ENCODE measurements around the gene RNF19B. TPM values are rescaled to one million over a fixed set of nuclear protein-coding genes. Genes with fewer than 3 reads are reported as not detected.

The RNF19B gene
- total and polyA plus RNA-seq, 2 donors: 11.6 to 12.7 TPM

GRCh38 chr1:32948390-32948722 is 16.3 kb downstream of the RNF19B start:
- 93% methylated on average over 1 of the region's 1 CpG for WGBS
- H3K4me1 ChIP-seq (ENCODE audit: control insufficient read depth in 2 of 2, insufficient read depth in 2 of 2, low read length in 2 of 2): no peaks in the 10 kb centered on the region
- H3K9me3 ChIP-seq (ENCODE audit: control insufficient read depth in 2 of 2, insufficient read depth in 1 of 2, low read length in 1 of 2): peaks cover 0 to 1% of the 10 kb centered on the region in 2 donors
- no peaks in the 10 kb centered on the region for H3K27me3 ChIP-seq (ENCODE audit: control insufficient read depth in 2 of 2, insufficient read depth in 1 of 2, low read length in 1 of 2)
- H3K4me3 ChIP-seq (ENCODE audit: low read length in 2 of 2): no peak overlapping the region
- no peak overlapping the region for H3K27ac ChIP-seq (ENCODE audit: low read depth in 1 of 2, low read length in 1 of 2)
- H3K36me3 ChIP-seq (ENCODE audit: control insufficient read depth in 2 of 2, insufficient read depth in 2 of 2, low read length in 1 of 2): peaks cover 7 to 28% of the 10 kb centered on the region in 2 donors
- DNase-seq (ENCODE audit: low read depth in 6 of 9, low spot score in 9 of 9): no peak

DNA sequence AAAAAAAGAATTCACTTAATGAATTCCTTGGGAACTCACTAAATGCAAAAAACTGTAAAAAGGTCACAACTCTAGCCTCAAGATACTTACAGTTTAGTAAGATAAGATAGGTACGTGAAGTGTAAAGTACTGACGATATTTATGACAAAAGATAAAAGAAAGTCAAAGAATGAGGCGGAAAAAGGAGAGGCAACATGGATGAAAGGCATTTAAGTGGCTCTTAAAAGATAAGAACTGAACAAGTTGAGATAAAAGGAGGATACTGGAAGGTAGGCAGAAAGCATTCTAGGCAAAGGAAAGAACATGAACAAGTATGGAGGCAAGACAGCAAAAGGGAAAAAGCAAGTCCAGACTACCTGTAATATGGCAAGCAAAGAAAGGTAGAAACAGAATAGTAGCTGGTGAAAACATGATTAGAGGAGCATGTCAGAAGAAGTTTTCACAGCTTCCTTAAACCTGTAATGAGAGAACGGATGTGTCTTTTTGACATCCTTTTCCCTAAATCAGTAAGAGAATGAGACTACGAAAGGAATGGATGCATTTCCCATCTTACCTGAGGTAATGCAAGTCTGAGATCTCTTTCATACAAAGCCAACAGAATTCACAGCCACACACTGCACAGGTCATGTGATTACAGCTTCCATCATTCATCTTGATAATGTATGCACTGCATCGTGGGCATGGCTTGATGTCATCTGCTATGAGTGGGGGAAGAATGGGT is 16.8 kb downstream of the RNF19B start:
- no peak overlapping the region for H3K27ac ChIP-seq (ENCODE audit: low read depth in 1 of 2, low read length in 1 of 2)
- WGBS: 94% methylated on average over 6 of the region's 6 CpGs
- H3K4me3 ChIP-seq (ENCODE audit: low read length in 2 of 2): no peak overlapping the region
- peaks cover 0 to 2% of the 10 kb centered on the region in 2 donors for H3K4me1 ChIP-seq (ENCODE audit: control insufficient read depth in 2 of 2, insufficient read depth in 2 of 2, low read length in 2 of 2)
- H3K9me3 ChIP-seq (ENCODE audit: control insufficient read depth in 2 of 2, insufficient read depth in 1 of 2, low read length in 1 of 2): peaks cover 0 to 4% of the 10 kb centered on the region in 2 donors
- H3K36me3 ChIP-seq (ENCODE audit: control insufficient read depth in 2 of 2, insufficient read depth in 2 of 2, low read length in 1 of 2): peaks cover 7 to 28% of the 10 kb centered on the region in 2 donors
- no peak for DNase-seq (ENCODE audit: low read depth in 6 of 9, low spot score in 9 of 9)
- no peaks in the 10 kb centered on the region for H3K27me3 ChIP-seq (ENCODE audit: control insufficient read depth in 2 of 2, insufficient read depth in 1 of 2, low read length in 1 of 2)

DNA sequence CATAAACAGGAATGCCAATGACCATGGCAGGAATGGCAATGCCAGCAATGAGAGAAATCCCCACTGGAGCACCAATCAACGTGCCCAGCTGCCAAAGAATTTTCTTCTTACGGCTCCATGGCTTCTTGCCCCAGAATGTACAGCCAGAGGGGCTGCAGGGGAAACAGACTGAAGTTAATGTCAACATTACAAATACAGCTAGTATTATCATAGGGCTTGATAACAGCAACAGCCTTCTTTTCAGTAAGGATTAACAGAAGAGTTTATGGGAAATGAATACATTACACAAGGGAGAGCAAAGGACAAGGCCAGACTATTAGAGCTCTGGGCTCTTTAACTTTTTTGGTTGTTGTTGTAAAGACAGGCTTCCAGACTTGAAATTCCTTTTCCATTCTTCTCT is 18.2 kb downstream of the RNF19B start:
- Histone ChIP-seq H3K27me3 (ENCODE audit: control insufficient read depth in 2 of 2, insufficient read depth in 1 of 2, low read length in 1 of 2) (no peaks in the 10 kb centered on the region), H3K27ac (ENCODE audit: low read depth in 1 of 2, low read length in 1 of 2) (no peak overlapping the region), H3K4me1 (ENCODE audit: control insufficient read depth in 2 of 2, insufficient read depth in 2 of 2, low read length in 2 of 2) (peaks cover 0 to 2% of the 10 kb centered on the region in 2 donors), H3K4me3 (ENCODE audit: low read length in 2 of 2) (no peak overlapping the region), H3K36me3 (ENCODE audit: control insufficient read depth in 2 of 2, insufficient read depth in 2 of 2, low read length in 1 of 2) (peaks cover 7 to 37% of the 10 kb centered on the region in 2 donors), H3K9me3 (ENCODE audit: control insufficient read depth in 2 of 2, insufficient read depth in 1 of 2, low read length in 1 of 2) (peaks cover 0 to 4% of the 10 kb centered on the region in 2 donors)
- WGBS: 94% methylated on average over 2 of the region's 2 CpGs
- DNase-seq (ENCODE audit: low read depth in 6 of 9, low spot score in 9 of 9): no peak

DNA sequence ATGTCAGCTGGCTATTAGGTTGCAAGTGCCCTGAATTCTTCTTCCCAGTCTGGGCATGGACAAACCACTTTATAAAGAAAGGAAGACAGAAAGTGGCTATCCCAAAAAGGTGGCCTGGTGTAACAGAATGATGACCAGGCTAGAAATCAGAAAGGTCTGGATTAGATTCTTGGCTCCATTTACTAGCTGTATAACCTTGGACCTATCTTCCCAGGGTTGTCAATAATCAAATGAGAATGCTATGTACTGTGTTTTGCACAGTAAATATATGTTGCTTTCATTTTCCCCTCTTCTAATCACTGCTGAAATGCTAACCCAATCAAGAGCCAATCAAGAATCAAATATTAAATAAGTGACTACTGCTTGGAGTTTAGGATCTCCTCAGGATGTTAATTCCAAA is 20.4 kb downstream of the RNF19B start:
- Histone ChIP-seq H3K27ac (ENCODE audit: low read depth in 1 of 2, low read length in 1 of 2) (no peak overlapping the region), H3K27me3 (ENCODE audit: control insufficient read depth in 2 of 2, insufficient read depth in 1 of 2, low read length in 1 of 2) (no peaks in the 10 kb centered on the region), H3K4me1 (ENCODE audit: control insufficient read depth in 2 of 2, insufficient read depth in 2 of 2, low read length in 2 of 2) (peaks cover 0 to 2% of the 10 kb centered on the region in 2 donors), H3K9me3 (ENCODE audit: control insufficient read depth in 2 of 2, insufficient read depth in 1 of 2, low read length in 1 of 2) (peaks cover 0 to 4% of the 10 kb centered on the region in 2 donors), H3K36me3 (ENCODE audit: control insufficient read depth in 2 of 2, insufficient read depth in 2 of 2, low read length in 1 of 2) (peaks cover 7 to 37% of the 10 kb centered on the region in 2 donors), H3K4me3 (ENCODE audit: low read length in 2 of 2) (no peak overlapping the region)
- DNase-seq (ENCODE audit: low read depth in 6 of 9, low spot score in 9 of 9): no peak

- 91% methylated on average over 4 of the region's 4 CpGs for WGBS
- DNase-seq (ENCODE audit: low read depth in 6 of 9, low spot score in 9 of 9): no peak
- Histone ChIP-seq H3K27ac (ENCODE audit: low read depth in 1 of 2, low read length in 1 of 2) (no peak overlapping the region), H3K4me1 (ENCODE audit: control insufficient read depth in 2 of 2, insufficient read depth in 2 of 2, low read length in 2 of 2) (peaks cover 0 to 2% of the 10 kb centered on the region in 2 donors), H3K9me3 (ENCODE audit: control insufficient read depth in 2 of 2, insufficient read depth in 1 of 2, low read length in 1 of 2) (peaks cover 0 to 4% of the 10 kb centered on the region in 2 donors), H3K4me3 (ENCODE audit: low read length in 2 of 2) (no peak overlapping the region), H3K27me3 (ENCODE audit: control insufficient read depth in 2 of 2, insufficient read depth in 1 of 2, low read length in 1 of 2) (no peaks in the 10 kb centered on the region), H3K36me3 (ENCODE audit: control insufficient read depth in 2 of 2, insufficient read depth in 2 of 2, low read length in 1 of 2) (peaks cover 7 to 32% of the 10 kb centered on the region in 2 donors)
Observed at GRCh38 chr1:32939655-32940371, 24.8 kb downstream of the RNF19B start.

- H3K4me1 ChIP-seq (ENCODE audit: control insufficient read depth in 2 of 2, insufficient read depth in 2 of 2, low read length in 2 of 2): no peaks in the 10 kb centered on the region
- H3K27ac ChIP-seq (ENCODE audit: low read depth in 1 of 2, low read length in 1 of 2): no peak overlapping the region
- H3K4me3 ChIP-seq (ENCODE audit: low read length in 2 of 2): no peak overlapping the region
- H3K9me3 ChIP-seq (ENCODE audit: control insufficient read depth in 2 of 2, insufficient read depth in 1 of 2, low read length in 1 of 2): no peaks in the 10 kb centered on the region
- no peaks in the 10 kb centered on the region for H3K27me3 ChIP-seq (ENCODE audit: control insufficient read depth in 2 of 2, insufficient read depth in 1 of 2, low read length in 1 of 2)
- no peak for DNase-seq (ENCODE audit: low read depth in 6 of 9, low spot score in 9 of 9)
- WGBS: 98% methylated on average over 4 of the region's 4 CpGs
- peaks cover 7 to 15% of the 10 kb centered on the region in 2 donors for H3K36me3 ChIP-seq (ENCODE audit: control insufficient read depth in 2 of 2, insufficient read depth in 2 of 2, low read length in 1 of 2)
Observed at GRCh38 chr1:32937061-32937460, 27.5 kb downstream of the RNF19B start.

DNA sequence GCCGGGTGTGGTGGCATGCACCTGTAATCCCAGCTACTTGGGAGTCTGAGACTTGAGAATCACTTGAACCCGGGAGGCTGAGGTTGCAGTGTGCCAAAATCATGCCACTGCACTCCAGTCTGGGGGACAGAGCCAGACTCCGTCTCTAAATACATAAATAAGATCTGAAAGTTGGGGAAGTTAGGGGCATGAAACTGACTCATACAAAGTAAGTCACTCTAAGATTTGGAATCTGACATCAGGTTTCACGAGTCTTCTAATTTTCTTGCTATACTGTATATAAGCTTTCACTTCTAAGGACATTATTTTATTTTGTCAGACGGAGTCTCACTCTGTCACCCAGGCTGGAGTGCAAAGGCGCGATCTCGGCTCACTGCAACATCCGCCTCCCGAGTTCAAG is 30.1 kb downstream of the RNF19B start:
- 98% methylated on average over 10 of the region's 10 CpGs for WGBS

GRCh38 chr1:32933742-32934322 is 30.8 kb downstream of the RNF19B start:
- peaks cover 2% of the 10 kb centered on the region in 2 donors for H3K27me3 ChIP-seq (ENCODE audit: control insufficient read depth in 2 of 2, insufficient read depth in 1 of 2, low read length in 1 of 2)
- H3K36me3 ChIP-seq (ENCODE audit: control insufficient read depth in 2 of 2, insufficient read depth in 2 of 2, low read length in 1 of 2): peaks cover 7 to 12% of the 10 kb centered on the region in 2 donors
- 94% methylated on average over 3 of the region's 3 CpGs for WGBS
- H3K27ac ChIP-seq (ENCODE audit: low read depth in 1 of 2, low read length in 1 of 2): no peak overlapping the region
- H3K9me3 ChIP-seq (ENCODE audit: control insufficient read depth in 2 of 2, insufficient read depth in 1 of 2, low read length in 1 of 2): no peaks in the 10 kb centered on the region
- no peak overlapping the region for H3K4me3 ChIP-seq (ENCODE audit: low read length in 2 of 2)
- DNase-seq (ENCODE audit: low read depth in 6 of 9, low spot score in 9 of 9): no peak
- no peaks in the 10 kb centered on the region for H3K4me1 ChIP-seq (ENCODE audit: control insufficient read depth in 2 of 2, insufficient read depth in 2 of 2, low read length in 2 of 2)

More for the DNA sequence above, 30.1 kb downstream of the RNF19B start:
- Histone ChIP-seq H3K36me3 (ENCODE audit: control insufficient read depth in 2 of 2, insufficient read depth in 2 of 2, low read length in 1 of 2) (peaks cover 7 to 12% of the 10 kb centered on the region in 2 donors), H3K27ac (ENCODE audit: low read depth in 1 of 2, low read length in 1 of 2) (no peak overlapping the region), H3K4me3 (ENCODE audit: low read length in 2 of 2) (no peak overlapping the region), H3K9me3 (ENCODE audit: control insufficient read depth in 2 of 2, insufficient read depth in 1 of 2, low read length in 1 of 2) (no peaks in the 10 kb centered on the region), H3K27me3 (ENCODE audit: control insufficient read depth in 2 of 2, insufficient read depth in 1 of 2, low read length in 1 of 2) (no peaks in the 10 kb centered on the region), H3K4me1 (ENCODE audit: control insufficient read depth in 2 of 2, insufficient read depth in 2 of 2, low read length in 2 of 2) (no peaks in the 10 kb centered on the region)
- no peak for DNase-seq (ENCODE audit: low read depth in 6 of 9, low spot score in 9 of 9)

DNA sequence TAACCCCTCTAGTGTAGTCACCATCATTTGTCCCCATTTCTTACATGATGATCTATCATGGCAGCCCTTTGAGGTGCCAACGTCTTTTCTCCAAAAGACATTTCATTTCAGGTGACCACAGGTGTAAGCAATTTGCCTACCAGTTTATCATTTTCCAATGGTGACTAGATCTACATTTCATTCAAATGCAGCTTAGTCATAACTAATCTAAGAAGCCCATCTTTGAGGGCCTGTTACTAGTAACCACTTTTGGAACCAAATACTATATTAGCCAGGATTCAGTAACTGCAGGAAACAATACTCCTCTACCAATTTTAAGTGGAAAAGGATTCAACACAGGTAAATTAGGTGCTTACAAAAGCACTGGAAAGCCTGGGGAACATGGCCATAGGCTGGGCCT is 32.8 kb downstream of the RNF19B start:
- peaks cover 2 to 3% of the 10 kb centered on the region in 2 donors for H3K36me3 ChIP-seq (ENCODE audit: control insufficient read depth in 2 of 2, insufficient read depth in 2 of 2, low read length in 1 of 2)
- no peak overlapping the region for H3K4me3 ChIP-seq (ENCODE audit: low read length in 2 of 2)
- WGBS: 95% methylated on average over 1 of the region's 1 CpG
- H3K4me1 ChIP-seq (ENCODE audit: control insufficient read depth in 2 of 2, insufficient read depth in 2 of 2, low read length in 2 of 2): no peaks in the 10 kb centered on the region
- DNase-seq (ENCODE audit: low read depth in 6 of 9, low spot score in 9 of 9): no peak
- no peak overlapping the region for H3K27ac ChIP-seq (ENCODE audit: low read depth in 1 of 2, low read length in 1 of 2)
- H3K9me3 ChIP-seq (ENCODE audit: control insufficient read depth in 2 of 2, insufficient read depth in 1 of 2, low read length in 1 of 2): no peaks in the 10 kb centered on the region
- peaks cover 6 to 17% of the 10 kb centered on the region in 2 donors for H3K27me3 ChIP-seq (ENCODE audit: control insufficient read depth in 2 of 2, insufficient read depth in 1 of 2, low read length in 1 of 2)

All from thymus (tissue), 11 donors.